ENCODE data around the gene STAG1.

DNA sequence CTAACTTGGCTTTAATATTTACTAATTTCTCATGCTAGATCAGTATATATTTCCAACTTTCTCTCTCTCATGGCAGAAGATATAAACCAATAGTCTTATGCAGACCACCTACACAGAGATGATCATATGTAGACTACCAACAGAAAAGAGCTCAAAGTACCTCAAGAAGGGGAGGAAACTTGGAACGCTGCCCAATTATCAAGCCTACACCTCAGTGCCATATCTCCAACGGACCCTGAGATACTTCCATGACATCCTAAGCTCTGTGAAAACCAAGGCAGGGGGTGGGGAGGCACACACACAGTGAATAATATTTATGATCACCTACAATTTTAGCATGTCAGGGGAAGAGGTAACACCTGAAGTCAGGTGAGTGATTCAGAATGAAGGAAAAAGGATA lies 100.6 kb downstream of the STAG1 start:
- TF ChIP-seq, protein P1, sequence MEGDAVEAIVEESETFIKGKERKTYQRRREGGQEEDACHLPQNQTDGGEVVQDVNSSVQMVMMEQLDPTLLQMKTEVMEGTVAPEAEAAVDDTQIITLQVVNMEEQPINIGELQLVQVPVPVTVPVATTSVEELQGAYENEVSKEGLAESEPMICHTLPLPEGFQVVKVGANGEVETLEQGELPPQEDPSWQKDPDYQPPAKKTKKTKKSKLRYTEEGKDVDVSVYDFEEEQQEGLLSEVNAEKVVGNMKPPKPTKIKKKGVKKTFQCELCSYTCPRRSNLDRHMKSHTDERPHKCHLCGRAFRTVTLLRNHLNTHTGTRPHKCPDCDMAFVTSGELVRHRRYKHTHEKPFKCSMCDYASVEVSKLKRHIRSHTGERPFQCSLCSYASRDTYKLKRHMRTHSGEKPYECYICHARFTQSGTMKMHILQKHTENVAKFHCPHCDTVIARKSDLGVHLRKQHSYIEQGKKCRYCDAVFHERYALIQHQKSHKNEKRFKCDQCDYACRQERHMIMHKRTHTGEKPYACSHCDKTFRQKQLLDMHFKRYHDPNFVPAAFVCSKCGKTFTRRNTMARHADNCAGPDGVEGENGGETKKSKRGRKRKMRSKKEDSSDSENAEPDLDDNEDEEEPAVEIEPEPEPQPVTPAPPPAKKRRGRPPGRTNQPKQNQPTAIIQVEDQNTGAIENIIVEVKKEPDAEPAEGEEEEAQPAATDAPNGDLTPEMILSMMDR (conservative IDR thresholded peaks at IDR 0.05; ENCODE audit: low read length), result no peak
- no peak for TF ChIP-seq EZH2phosphoT487 (IDR thresholded peaks at IDR 0.05; ENCODE audit: borderline replicate concordance)

Data from Loucy (cell line).